T-helper 1 cell (primary cell): ENCODE results near the gene GIT1.

Source experiments
- DNase-seq, 5 donors: peaks; one replicate each; pipeline ENCODE4 v3.0.0-alpha.2; 2012 to 2020

Gene GIT1

GRCh38 chr17:29579866-29580771, 9.3 kb downstream of the GIT1 start:
- peak; percentile 79 to 89 (median 85) for DNase-seq

DNA sequence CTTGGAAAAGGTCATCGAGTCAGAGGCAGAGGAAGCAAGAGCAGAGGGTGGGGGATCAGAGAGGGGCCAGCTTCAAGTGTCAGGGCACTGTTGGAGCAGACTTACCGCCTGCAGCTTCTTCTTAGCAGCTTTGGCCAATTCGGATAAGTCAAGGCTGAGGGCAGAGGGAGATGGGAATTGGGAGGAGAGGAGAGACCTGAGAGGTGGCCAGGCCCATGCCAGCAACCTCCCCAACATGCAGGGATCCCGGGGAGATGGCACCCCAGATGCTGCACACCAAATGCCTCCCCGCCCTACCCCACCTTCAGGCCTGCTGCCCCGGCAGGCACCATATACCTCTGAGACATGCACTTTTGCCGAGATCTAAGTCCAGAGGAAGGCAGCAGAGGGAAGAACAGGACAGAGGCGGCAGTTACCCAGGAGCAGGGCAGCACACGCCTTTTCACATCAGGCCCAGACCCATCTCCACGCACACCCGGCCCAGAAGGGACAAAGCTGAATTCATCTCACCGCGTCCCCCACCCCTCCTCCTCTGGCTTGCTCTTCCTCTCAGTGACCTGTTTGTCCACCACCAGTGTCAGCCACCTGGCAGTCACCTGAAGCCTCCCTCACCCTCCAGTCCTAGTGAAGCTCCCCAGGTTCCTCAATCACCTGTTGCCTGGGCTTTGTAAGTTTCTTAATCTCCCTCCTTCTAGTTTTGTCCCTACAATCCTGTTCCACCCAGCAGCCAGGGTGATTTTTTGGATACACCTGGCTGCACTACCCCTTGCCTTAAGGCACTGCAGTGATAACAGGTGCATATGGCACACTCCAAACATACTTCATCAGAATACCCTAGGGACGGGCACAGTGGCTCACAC, 10.6 kb downstream of the GIT1 start:
- DNase-seq = no peak

GRCh38 chr17:29577385-29578211, 11.8 kb downstream of the GIT1 start:
- no peak for DNase-seq

- no peak for DNase-seq
These were observed 12.5 kb downstream of the GIT1 start for GRCh38 chr17:29577001-29577370.

GRCh38 chr17:29576214-29577000, 13.0 kb downstream of the GIT1 start:
- DNase-seq = no peak

- no peak for DNase-seq
These were observed 13.8 kb downstream of the GIT1 start for GRCh38 chr17:29575511-29576213.

DNA sequence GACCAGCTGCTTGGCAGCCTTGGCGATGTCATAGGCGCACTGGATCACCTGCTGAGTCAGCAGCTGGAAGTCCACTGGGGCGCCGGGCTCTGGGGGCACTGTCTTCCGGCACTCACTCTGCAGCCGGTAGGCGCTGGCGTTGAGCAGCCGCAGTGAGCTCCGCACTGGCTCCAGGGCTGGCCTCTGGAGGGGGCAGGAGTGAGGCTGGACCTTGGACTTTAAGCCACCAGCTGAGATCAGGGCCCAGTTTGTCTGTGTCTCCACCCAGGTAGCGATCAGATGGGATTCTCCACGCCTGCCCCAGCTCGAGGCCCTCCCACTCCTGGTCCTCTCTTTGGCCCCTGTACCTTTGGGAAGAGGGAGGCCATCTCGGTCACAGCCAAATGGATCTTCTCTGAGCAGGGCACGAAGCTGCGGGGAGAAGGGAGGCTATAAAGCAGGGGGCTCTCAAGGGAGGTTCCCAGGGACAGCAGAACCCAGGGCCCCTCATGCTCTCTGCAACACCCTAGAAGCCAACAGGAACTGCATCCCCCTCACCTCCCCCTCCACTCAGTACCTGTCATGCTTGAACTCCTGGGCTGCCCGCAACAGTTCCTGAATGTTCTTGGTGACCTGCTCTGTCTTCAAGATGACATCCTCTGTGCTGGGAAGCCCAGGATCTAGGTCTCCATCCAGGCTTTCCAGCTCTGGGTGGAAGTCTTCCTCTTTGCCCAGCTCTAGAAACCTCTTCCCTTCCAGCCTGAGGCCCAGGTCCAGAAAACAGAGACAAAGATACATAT, 14.5 kb downstream of the GIT1 start:
- DNase-seq = no peak

GRCh38 chr17:29573871-29574731, 15.3 kb downstream of the GIT1 start:
- no peak for DNase-seq

DNA sequence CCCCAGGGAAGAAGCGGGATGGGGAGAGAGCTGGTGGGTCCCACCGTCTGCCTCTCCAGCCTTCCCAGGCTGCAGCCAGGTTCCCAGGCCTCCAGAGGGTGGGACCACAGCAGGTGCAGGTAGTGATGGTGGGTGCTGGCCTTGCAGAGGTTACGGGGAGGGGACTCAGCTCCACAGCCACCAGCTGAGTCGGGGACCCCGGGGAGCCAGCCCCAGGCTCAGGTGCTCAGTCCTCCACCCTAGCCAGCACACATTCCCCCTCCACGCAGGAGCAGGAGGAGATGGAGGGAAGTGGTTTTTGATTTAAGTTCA, 15.9 kb downstream of the GIT1 start:
- DNase-seq = no peak

DNA sequence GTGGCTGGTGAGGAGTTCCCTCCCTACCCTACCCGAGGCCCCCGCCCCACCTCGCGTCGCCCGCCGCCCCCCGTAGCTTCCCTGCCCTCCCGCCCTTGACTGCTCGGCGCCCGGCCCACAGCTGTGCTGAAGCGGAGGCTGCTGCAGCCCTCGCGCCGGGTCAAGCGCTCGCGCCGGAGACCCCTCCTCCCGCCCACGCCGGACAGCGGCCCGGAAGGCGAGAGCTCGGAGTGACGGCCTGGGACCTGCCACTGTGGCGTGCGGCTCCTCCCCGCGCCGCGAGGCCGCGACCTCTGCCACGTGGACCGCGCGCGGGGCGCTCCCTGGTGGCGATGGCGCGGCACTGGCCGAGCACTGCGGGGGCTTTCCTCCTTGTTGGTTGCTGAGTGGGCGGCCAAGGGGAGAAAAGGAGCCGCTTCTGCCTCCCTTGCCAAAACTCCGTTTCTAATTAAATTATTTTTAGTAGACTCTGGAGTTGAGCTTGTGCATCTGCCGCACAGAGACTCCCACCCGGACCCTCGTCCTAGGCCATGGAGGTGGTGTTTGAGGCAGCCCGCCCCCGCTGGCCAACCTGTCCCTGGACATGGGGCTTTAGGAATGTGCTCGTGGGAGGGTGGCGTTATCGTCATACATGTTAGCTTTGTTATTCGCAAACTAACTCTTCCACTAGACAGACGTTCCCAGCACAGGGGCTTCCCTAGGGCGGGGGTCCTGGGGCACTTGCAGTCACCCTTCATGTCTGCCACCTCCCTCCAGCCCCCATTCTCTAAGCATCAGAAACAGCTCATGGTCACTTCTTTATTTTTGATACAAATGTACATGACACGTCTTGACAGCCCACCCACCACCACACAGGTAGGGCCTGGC, 16.5 kb downstream of the GIT1 start:
- DNase-seq = peak in 3 of 5 donors; percentile 34 to 47 (median 43)

DNA sequence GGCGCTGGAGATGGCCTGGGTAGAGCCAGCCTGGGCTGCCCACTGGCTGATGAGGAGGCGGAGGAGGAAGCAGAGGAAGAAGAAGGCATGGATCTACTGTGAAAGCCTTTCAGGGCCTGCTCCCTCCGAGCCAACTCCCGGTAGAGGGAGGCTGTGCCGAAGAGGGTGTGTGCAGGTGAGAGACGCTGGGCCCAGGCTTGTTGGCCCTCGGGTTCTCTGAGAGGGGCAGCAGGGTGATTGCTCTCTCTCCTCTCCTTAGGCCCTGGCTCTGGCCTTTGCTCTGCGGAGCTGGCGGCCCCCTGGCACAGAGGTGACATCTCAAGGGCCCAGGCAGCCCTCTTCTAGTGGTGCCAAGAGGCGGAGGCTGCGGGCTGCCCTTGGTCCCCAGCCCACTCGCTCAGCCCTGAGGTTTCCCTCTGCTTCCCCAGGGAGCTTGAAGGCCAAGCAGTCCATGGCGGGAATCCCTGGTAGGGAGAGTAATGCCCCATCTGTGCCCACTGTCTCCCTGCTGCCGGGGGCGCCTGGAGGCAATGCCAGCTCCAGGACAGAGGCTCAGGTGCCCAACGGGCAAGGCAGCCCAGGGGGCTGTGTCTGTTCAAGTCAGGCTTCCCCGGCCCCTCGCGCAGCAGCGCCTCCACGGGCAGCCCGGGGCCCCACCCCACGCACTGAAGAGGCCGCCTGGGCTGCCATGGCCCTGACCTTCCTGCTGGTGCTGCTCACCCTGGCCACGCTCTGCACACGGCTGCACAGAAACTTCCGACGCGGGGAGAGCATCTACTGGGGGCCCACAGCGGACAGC, 17.4 kb downstream of the GIT1 start:
- no peak for DNase-seq

DNA sequence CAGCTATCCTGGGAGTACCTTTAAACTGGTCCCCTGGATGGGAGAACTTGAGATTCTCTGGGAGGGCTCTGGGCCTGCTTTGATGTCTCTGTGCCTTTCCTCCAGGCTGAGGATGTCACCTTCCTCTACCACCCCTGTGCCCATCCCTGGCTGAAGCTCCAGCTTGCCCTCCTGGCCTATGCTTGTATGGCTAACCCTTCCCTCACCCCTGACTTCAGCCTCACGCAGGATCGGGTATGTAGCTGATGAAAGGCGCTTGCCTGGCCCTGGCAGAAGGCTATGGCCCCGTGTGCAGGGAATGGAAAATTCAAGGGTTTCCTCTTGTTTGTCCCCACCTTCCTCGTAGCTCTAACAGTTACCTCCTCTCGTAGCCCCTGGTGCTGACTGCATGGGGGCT, 18.0 kb downstream of the GIT1 start:
- DNase-seq = no peak

DNA sequence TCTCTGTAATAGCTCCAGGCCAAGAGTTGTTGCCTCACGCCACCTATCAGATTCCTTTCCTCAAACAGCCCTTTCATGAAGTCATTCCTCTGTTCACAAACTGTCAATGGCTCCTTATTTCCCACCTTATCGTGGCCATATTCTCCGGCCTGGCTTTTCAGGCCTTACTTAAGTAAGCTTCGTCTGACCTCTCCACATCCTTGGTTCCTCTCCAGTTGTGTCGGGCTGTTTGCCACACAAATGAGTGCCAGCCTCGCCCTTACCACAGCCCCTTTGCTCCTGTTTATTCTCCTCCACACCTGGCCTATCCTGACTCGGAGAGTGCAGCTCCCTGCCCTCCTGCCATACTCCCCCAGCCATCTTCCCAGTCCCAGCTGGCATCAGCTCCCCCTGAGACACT, 18.9 kb downstream of the GIT1 start:
- no peak for DNase-seq

DNA sequence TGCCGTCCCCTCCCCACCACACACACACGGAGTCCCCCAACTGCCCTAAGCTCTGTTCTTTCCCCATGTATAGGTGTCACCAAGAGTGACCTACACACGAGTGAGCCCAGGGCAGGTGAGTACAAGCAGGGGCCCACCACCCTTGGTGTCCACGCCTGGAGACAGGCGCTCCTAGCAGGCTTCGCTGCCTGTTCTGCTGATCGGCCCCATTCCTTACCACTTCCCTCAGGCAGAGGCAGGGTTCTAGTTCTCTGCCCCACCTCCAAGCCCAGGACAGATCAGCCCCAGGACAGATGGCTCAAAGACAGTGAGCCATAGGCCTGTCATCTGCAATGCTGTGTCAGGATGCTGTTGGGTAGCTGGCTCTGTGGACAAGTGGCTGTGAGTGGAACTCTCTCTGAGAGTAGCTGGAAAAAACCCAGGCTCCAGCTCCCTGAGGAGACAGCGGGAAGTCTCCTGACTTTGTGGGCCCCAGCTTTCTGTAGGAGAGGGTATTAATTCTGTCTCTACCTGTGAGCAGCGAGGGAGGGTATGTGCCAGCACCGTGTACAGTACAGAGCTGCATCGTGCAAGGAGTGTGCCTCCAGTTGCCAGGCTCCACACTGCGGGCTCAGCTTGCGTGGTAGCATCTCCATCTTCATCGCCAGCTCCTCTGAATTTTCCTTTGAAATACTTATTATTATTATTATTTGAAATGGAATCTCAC, 20.1 kb downstream of the GIT1 start:
- DNase-seq = no peak

- DNase-seq = peak; percentile 78 to 90 (median 84)
These were observed 20.9 kb downstream of the GIT1 start, which contains the start of gene TP53I13 for GRCh38 chr17:29568331-29569244. TSS of gene TP53I13 (plus strand) at chr17:29568701. CDS start at chr17:29568759, 58 bp downstream.
